PC-9 (cell line): Measurements from ENCODE around the gene CENPA.

Source experiments
- CTCF ChIP-seq: fragments of 200-600 bp; sonication (generic); conservative IDR thresholded peaks from 2 replicates; pipeline ENCODE4 v1.6.1; 2017; ENCODE audit warnings: mixed run types, antibody characterized with exemption, mild to moderate bottlenecking, moderate library complexity
- EZH2 ChIP-seq: fragments of 200-600 bp; sonication (generic); IDR thresholded peaks from 2 replicates; pipeline ENCODE4 v1.8.0; 2017; ENCODE audit warnings: antibody characterized with exemption, low read depth

- no peak for TF ChIP-seq CTCF
- TF ChIP-seq EZH2: no peak
Measured at GRCh38 chr2:26780203-26780760, 5.6 kb upstream of the CENPA start.
